ENCODE measurements around the gene BRD3.

DNA sequence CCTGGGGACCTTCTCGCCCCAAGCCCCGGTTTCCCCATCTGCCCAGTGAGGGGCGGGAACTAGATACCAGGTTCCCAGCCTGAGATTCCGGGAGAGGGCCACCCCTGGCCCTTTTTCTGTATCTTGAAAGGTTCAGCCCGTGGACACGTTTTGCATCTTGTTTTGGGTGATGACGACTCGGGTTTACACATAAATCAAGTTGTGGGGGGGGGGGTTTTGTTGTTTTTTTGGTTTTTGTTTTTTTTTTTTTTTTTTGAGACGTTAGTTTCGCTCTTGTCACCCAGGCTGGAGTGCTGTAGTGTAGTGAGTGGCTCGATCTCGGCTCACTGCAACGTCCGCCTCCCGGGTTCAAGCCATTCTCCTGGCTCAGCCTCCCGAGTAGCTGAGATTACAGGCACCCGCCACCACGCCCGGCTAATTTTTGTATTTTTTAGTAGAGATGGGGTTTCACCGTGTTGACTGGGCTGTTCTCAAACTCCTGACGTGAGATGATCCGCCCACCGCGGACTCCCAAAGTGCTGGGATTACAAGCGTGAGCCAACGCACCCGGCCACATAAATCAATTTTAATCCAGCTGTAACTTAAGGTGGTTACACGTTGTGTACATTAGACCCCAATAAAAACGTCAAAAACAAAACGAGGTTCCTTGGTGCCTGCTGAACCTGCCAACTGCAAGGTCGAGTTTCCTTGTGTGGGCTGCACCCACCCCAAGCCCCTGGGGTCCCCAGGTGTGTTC lies 1.1 kb upstream of the BRD3 start:
- TF ChIP-seq POLR2A (IDR thresholded peaks at IDR 0.05; ENCODE audit: low read length) (no peak), GATA1 (IDR thresholded peaks at IDR 0.05; ENCODE audit: low read depth, low read length) (no peak)

Data from erythroblast (primary cell).